Loucy (cell line): ENCODE results near the gene GNAS-AS1.

ENCODE experiments used
- H2AFZ ChIP-seq: fragments of 200-600 bp; sonication (generic); 2 replicates; pipeline ENCODE4 v1.6.0; 2016; ENCODE audit warnings: antibody characterized with exemption, mild to moderate bottlenecking, low read length, moderate library complexity
- H3F3A ChIP-seq: fragments of 200-600 bp; 2 replicates; pipeline ENCODE4 v1.6.0; 2016; ENCODE audit warnings: antibody characterized with exemption, low read depth, mild to moderate bottlenecking
- H3K27me3 ChIP-seq: fragments of 200-600 bp; sonication (generic); 2 replicates; pipeline ENCODE4 v1.6.1; 2014; ENCODE audit warnings: low read length, mild to moderate bottlenecking; ENCODE audit not compliant: insufficient read depth, poor library complexity, severe bottlenecking
- H3K36me3 ChIP-seq: fragments of 200-600 bp; sonication (generic); 2 replicates; pipeline ENCODE4 v1.6.1; 2016; ENCODE audit warnings: low read length; ENCODE audit not compliant: insufficient read depth
- H3K4me1 ChIP-seq: fragments of 200-600 bp; sonication (generic); 2 replicates; pipeline ENCODE4 v1.5.1; 2014; ENCODE audit warnings: low read length, mild to moderate bottlenecking; ENCODE audit not compliant: insufficient read depth, poor library complexity, severe bottlenecking
- H3K4me2 ChIP-seq: fragments of 200-600 bp; sonication (generic); 2 replicates; pipeline ENCODE4 v1.6.0; 2014; ENCODE audit warnings: antibody characterized with exemption, low read length, low read depth, mild to moderate bottlenecking; ENCODE audit not compliant: poor library complexity, severe bottlenecking
- H3K4me3 ChIP-seq: fragments of 200-600 bp; sonication (generic); 2 replicates; pipeline ENCODE4 v1.5.1; 2014; ENCODE audit warnings: low read length, mild to moderate bottlenecking, mixed read lengths; ENCODE audit not compliant: poor library complexity, severe bottlenecking
- H3K79me2 ChIP-seq: fragments of 200-600 bp; sonication (generic); 2 replicates; pipeline ENCODE4 v1.6.1; 2014; ENCODE audit warnings: low read length; ENCODE audit not compliant: insufficient read depth
- H3K9ac ChIP-seq: fragments of 200-600 bp; sonication (generic); 2 replicates; pipeline ENCODE4 v1.6.0; 2014; ENCODE audit warnings: mild to moderate bottlenecking, low read depth, low read length, moderate library complexity; ENCODE audit not compliant: poor library complexity, severe bottlenecking
- H3K9me2 ChIP-seq: fragments of 200-600 bp; sonication (generic); replicated peaks from 2 replicates; pipeline ENCODE4 v1.6.1; 2016; ENCODE audit warnings: low read depth, low read length, mixed read lengths
- H3K9me3 ChIP-seq: fragments of 200-600 bp; sonication (generic); 2 replicates; pipeline ENCODE4 v1.6.1; 2014; ENCODE audit warnings: mild to moderate bottlenecking, antibody characterized with exemption, low read length, low read depth; ENCODE audit not compliant: insufficient read depth
- H4K20me1 ChIP-seq: fragments of 200-600 bp; sonication (generic); 2 replicates; pipeline ENCODE4 v1.6.0; 2014; ENCODE audit warnings: antibody characterized with exemption, low read length, mild to moderate bottlenecking; ENCODE audit not compliant: insufficient read depth, poor library complexity, severe bottlenecking
- EZH2phosphoT487 ChIP-seq: fragments of 200-600 bp; IDR thresholded peaks from 2 replicates; pipeline ENCODE4 v1.6.1; 2018; ENCODE audit warnings: antibody characterized with exemption, mild to moderate bottlenecking, moderate library complexity, borderline replicate concordance
- TF ChIP-seq, protein P1 (sequence below): fragments of 200-600 bp; sonication (generic); conservative IDR thresholded peaks from 2 replicates; pipeline ENCODE4 v1.5.1; 2014; ENCODE audit warnings: mild to moderate bottlenecking, antibody characterized with exemption, low read length

The GNAS-AS1 gene

DNA sequence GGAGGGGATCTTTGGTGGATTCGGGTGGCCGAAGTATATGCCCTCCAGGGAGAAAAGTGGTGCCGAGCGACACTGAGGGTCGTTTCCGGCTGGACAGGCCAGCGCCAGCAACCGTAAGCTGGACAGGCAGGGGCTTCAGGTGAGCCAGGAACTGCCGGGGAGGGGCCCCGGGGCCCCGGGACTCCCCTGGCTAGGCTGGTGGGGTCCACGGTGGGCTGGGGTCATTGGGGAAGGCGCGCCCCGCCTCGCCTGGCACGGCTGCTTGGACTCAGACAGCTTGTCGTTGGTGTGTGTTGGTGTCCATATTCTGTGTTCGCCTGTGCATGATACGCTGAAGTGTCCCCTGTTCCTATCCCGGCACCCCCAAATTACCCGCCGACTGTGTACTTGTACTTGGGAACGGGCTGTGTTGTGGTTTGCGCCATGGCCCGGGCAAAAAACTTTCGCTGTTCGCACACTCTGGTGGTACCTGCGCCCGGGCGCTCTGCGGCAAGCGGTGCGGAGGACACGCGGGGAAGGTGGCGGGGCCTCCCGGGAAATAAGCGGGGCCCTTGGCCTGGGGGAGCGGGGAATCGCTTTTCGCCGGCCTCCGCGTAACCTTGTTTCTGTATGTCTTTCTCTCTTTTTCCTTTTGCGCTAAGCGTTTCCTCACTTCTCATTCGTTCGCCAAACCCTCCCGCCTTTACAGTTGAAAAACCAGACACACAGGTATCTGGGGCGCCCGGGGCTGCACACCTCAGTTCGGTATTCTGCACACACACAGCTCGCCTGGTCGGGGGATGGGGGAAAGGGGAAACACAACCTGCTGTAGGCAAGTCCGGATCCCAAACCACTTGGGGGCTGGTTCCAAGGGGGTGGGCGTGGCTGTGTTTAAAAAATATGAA, 5.0 kb upstream of the GNAS-AS1 start:
- Histone ChIP-seq H3K9me2 (no peaks in the 10 kb centered on the region), H3K9ac (no peak overlapping the region), H4K20me1 (no peaks in the 10 kb centered on the region), H3K27me3 (no peaks in the 10 kb centered on the region), H2AFZ (no peak overlapping the region), H3K79me2 (no peaks in the 10 kb centered on the region), H3K4me3 (no peak overlapping the region), H3K9me3 (no peaks in the 10 kb centered on the region; the same call in 1 of the 2 replicates), H3K4me2 (no peak overlapping the region), H3K4me1 (no peaks in the 10 kb centered on the region), H3K36me3 (no peaks in the 10 kb centered on the region), H3F3A (no peaks in the 10 kb centered on the region)
- TF ChIP-seq EZH2phosphoT487 = no peak
- TF ChIP-seq, protein P1, sequence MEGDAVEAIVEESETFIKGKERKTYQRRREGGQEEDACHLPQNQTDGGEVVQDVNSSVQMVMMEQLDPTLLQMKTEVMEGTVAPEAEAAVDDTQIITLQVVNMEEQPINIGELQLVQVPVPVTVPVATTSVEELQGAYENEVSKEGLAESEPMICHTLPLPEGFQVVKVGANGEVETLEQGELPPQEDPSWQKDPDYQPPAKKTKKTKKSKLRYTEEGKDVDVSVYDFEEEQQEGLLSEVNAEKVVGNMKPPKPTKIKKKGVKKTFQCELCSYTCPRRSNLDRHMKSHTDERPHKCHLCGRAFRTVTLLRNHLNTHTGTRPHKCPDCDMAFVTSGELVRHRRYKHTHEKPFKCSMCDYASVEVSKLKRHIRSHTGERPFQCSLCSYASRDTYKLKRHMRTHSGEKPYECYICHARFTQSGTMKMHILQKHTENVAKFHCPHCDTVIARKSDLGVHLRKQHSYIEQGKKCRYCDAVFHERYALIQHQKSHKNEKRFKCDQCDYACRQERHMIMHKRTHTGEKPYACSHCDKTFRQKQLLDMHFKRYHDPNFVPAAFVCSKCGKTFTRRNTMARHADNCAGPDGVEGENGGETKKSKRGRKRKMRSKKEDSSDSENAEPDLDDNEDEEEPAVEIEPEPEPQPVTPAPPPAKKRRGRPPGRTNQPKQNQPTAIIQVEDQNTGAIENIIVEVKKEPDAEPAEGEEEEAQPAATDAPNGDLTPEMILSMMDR = no peak

DNA sequence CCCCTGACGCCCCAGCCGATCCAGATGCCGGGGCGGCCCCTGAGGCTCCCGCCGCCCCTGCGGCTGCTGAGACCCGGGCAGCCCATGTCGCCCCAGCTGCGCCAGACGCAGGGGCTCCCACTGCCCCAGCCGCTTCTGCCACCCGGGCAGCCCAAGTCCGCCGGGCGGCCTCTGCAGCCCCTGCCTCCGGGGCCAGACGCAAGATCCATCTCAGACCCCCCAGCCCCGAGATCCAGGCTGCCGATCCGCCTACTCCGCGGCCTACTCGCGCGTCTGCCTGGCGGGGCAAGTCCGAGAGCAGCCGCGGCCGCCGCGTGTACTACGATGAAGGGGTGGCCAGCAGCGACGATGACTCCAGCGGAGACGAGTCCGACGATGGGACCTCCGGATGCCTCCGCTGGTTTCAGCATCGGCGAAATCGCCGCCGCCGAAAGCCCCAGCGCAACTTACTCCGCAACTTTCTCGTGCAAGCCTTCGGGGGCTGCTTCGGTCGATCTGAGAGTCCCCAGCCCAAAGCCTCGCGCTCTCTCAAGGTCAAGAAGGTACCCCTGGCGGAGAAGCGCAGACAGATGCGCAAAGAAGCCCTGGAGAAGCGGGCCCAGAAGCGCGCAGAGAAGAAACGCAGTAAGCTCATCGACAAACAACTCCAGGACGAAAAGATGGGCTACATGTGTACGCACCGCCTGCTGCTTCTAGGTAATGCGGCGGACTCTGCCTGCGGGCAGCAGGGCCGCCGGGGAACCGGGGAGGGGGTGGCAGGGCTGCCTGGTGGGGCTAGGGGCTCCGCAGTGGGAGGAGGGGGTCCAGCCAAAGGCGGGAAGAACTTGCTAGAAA, 4.2 kb upstream of the GNAS-AS1 start:
- no peaks in the 10 kb centered on the region for H3K4me1 ChIP-seq
- no peaks in the 10 kb centered on the region for H3K9me2 ChIP-seq
- no peaks in the 10 kb centered on the region for H3K79me2 ChIP-seq
- TF ChIP-seq, protein P1 = no peak
- TF ChIP-seq EZH2phosphoT487 = no peak
- H3K4me2 ChIP-seq = no peak overlapping the region
- no peaks in the 10 kb centered on the region; the same call in 1 of the 2 replicates for H3K9me3 ChIP-seq
- H3K36me3 ChIP-seq = no peaks in the 10 kb centered on the region
- no peaks in the 10 kb centered on the region for H3K27me3 ChIP-seq
- no peak overlapping the region for H3K4me3 ChIP-seq
- H4K20me1 ChIP-seq = no peaks in the 10 kb centered on the region
- no peaks in the 10 kb centered on the region for H3F3A ChIP-seq
- no peak overlapping the region for H2AFZ ChIP-seq
- no peak overlapping the region for H3K9ac ChIP-seq

DNA sequence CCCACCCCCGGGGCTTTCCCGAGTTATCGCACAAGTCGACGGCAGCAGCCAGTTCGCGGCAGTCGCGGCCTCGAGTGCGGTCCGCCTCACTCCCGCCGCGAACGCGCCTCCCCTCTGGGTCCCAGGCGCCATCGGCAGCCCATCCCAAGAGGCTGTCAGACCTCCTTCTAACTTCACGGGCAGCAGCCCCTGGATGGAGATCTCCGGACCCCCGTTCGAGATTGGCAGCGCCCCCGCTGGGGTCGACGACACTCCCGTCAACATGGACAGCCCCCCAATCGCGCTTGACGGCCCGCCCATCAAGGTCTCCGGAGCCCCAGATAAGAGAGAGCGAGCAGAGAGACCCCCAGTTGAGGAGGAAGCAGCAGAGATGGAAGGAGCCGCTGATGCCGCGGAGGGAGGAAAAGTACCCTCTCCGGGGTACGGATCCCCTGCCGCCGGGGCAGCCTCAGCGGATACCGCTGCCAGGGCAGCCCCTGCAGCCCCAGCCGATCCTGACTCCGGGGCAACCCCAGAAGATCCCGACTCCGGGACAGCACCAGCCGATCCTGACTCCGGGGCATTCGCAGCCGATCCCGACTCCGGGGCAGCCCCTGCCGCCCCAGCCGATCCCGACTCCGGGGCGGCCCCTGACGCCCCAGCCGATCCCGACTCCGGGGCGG, 3.4 kb upstream of the GNAS-AS1 start:
- Histone ChIP-seq H3K9me3 (no peaks in the 10 kb centered on the region; the same call in 1 of the 2 replicates), H3K36me3 (no peaks in the 10 kb centered on the region), H3K4me2 (no peak overlapping the region), H3K4me1 (no peaks in the 10 kb centered on the region), H4K20me1 (no peaks in the 10 kb centered on the region), H3F3A (no peaks in the 10 kb centered on the region), H3K9me2 (no peaks in the 10 kb centered on the region), H3K4me3 (no peak overlapping the region), H3K79me2 (no peaks in the 10 kb centered on the region), H3K9ac (no peak overlapping the region), H2AFZ (no peak overlapping the region), H3K27me3 (no peaks in the 10 kb centered on the region)
- TF ChIP-seq EZH2phosphoT487 = no peak
- TF ChIP-seq, protein P1 = no peak
